C4-2B (cell line): ENCODE data around the gene ARHGAP26.

ENCODE experiments used
- CTCF ChIP-seq: fragments of 450-650 bp; conservative IDR thresholded peaks from 2 replicates; pipeline ENCODE4 v1.5.1; 2017; ENCODE audit warnings: mild to moderate bottlenecking
- ZFX ChIP-seq: fragments of 450-650 bp; IDR thresholded peaks from 2 replicates; pipeline ENCODE4 v1.6.1; 2017

GRCh38 chr5:142881076-142881783, 111.1 kb downstream of the ARHGAP26 start:
- TF ChIP-seq ZFX (no peak), CTCF (no peak)
